ENCODE measurements around the gene HLA-DMB. TPM values are rescaled to one million over a fixed set of nuclear protein-coding genes. Genes with fewer than 3 reads are reported as not detected.

HLA-DMB gene
- polyA plus RNA-seq, 1 of the 3 experiments (the other 2 are of a cell fraction) = not detected

DNA sequence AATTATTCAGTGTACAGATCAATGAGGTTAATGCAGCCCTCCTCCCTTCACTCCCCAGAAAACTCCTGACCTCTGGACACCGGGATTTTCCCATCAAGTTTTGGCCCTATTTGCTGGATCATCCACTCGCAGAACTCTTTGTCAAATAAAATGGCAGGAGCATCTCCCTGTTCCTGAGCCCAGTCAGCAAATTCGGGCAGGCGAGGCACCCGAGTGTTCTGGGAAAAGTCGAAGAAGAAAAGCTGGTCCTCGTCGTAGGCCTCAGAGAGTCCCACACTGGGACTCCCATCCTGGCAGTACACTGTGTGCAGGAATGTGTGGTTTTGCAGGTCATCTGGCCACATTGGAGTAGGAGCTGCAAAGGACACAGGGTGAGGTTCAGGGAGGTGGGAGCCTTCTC lies 9.6 kb upstream of the HLA-DMB start:
- ChIA-PET POLR2A (no interaction called here), CTCF (interaction anchor here (1.1 to 10.8 kb wide), 4 partner anchors 12 to 298 kb away, joined by 3 to 187 read pairs (median 52); partner anchors contain the start of gene HLA-DMB)
- Histone ChIP-seq H3K79me2 (ENCODE audit: insufficient read depth) (no peaks in the 10 kb centered on the region), H3K9ac (no peak overlapping the region), H3K4me1 (ENCODE audit: control insufficient read depth in 1 of 2, insufficient read depth in 2 of 2, low read depth in 1 of 2, low read length in 1 of 2) (peaks cover 0 to 6% of the 10 kb centered on the region in 2 experiments; a peak in 1 of 4 replicates), H3K9me2 (no peaks in the 10 kb centered on the region), H3F3A (replicated peaks; ENCODE audit: insufficient read depth) (no peaks in the 10 kb centered on the region), H4K20me1 (ENCODE audit: insufficient read depth) (no peaks in the 10 kb centered on the region), H3K27me3 (ENCODE audit: insufficient read depth) (no peaks in the 10 kb centered on the region; the same call in 1 of the 2 replicates), H3K4me3 (ENCODE audit: low read depth in 2 of 2, low read length in 1 of 2) (no peak overlapping the region), H3K9me3 (peaks cover 10% of the 10 kb centered on the region), H3K27ac (ENCODE audit: low read depth in 2 of 2, low read length in 1 of 2) (no peak overlapping the region), H2AFZ (ENCODE audit: low read depth) (no peak overlapping the region), H3K4me2 (no peak overlapping the region), H3K36me3 (replicated peaks in 1 of 2; ENCODE audit: control insufficient read depth in 1 of 2, insufficient read depth in 2 of 2, low read length in 1 of 2) (no peaks in the 10 kb centered on the region)
- TF ChIP-seq FOXM1 (IDR thresholded peaks at IDR 0.05; ENCODE audit: low read depth) (no peak), MXI1 (IDR thresholded peaks at IDR 0.05; ENCODE audit: low read depth, low read length) (no peak), FOSL2 (IDR thresholded peaks at IDR 0.05; ENCODE audit: borderline replicate concordance, low read depth) (no peak), FOXJ3 (CRISPR knock-in tag; IDR thresholded peaks at IDR 0.05) (no peak), TCF12 (IDR thresholded peaks at IDR 0.05) (no peak), NFIC (IDR thresholded peaks at IDR 0.05; ENCODE audit: borderline replicate concordance) (no peak), TEAD4 (IDR thresholded peaks at IDR 0.05; ENCODE audit: borderline replicate concordance, insufficient read depth) (no peak), RXRA (IDR thresholded peaks at IDR 0.05; ENCODE audit: borderline replicate concordance, low read depth) (no peak), CHD2 (IDR thresholded peaks at IDR 0.05; ENCODE audit: low read length, partially characterized antibody) (no peak), POLR2AphosphoS5 (IDR thresholded peaks at IDR 0.05; ENCODE audit: low read depth, low read length) (no peak), RCOR1 (IDR thresholded peaks at IDR 0.05; ENCODE audit: low read length) (no peak), GABPA (IDR thresholded peaks at IDR 0.05; ENCODE audit: low read depth) (no peak), SIN3A (IDR thresholded peaks at IDR 0.05; ENCODE audit: borderline replicate concordance, low read depth, low read length) (no peak)
- TF ChIP-seq, protein P1, sequence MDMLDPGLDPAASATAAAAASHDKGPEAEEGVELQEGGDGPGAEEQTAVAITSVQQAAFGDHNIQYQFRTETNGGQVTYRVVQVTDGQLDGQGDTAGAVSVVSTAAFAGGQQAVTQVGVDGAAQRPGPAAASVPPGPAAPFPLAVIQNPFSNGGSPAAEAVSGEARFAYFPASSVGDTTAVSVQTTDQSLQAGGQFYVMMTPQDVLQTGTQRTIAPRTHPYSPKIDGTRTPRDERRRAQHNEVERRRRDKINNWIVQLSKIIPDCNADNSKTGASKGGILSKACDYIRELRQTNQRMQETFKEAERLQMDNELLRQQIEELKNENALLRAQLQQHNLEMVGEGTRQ (IDR thresholded peaks at IDR 0.05; ENCODE audit: borderline replicate concordance, low read depth, low read length) = no peak
- TF ChIP-seq, protein P2, sequence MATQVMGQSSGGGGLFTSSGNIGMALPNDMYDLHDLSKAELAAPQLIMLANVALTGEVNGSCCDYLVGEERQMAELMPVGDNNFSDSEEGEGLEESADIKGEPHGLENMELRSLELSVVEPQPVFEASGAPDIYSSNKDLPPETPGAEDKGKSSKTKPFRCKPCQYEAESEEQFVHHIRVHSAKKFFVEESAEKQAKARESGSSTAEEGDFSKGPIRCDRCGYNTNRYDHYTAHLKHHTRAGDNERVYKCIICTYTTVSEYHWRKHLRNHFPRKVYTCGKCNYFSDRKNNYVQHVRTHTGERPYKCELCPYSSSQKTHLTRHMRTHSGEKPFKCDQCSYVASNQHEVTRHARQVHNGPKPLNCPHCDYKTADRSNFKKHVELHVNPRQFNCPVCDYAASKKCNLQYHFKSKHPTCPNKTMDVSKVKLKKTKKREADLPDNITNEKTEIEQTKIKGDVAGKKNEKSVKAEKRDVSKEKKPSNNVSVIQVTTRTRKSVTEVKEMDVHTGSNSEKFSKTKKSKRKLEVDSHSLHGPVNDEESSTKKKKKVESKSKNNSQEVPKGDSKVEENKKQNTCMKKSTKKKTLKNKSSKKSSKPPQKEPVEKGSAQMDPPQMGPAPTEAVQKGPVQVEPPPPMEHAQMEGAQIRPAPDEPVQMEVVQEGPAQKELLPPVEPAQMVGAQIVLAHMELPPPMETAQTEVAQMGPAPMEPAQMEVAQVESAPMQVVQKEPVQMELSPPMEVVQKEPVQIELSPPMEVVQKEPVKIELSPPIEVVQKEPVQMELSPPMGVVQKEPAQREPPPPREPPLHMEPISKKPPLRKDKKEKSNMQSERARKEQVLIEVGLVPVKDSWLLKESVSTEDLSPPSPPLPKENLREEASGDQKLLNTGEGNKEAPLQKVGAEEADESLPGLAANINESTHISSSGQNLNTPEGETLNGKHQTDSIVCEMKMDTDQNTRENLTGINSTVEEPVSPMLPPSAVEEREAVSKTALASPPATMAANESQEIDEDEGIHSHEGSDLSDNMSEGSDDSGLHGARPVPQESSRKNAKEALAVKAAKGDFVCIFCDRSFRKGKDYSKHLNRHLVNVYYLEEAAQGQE (IDR thresholded peaks at IDR 0.05; ENCODE audit: low read depth, low read length) = no peak
- TF ChIP-seq, protein P3, sequence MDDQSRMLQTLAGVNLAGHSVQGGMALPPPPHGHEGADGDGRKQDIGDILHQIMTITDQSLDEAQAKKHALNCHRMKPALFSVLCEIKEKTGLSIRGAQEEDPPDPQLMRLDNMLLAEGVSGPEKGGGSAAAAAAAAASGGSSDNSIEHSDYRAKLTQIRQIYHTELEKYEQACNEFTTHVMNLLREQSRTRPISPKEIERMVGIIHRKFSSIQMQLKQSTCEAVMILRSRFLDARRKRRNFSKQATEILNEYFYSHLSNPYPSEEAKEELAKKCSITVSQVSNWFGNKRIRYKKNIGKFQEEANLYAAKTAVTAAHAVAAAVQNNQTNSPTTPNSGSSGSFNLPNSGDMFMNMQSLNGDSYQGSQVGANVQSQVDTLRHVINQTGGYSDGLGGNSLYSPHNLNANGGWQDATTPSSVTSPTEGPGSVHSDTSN (IDR thresholded peaks at IDR 0.05) = no peak
- DNase-seq = no peak
- WGBS (ENCODE audit: low lambda C conversion rate) = 84% methylated on average over 8 of the region's 8 CpGs

Data from SK-N-SH (cell line).